GM12892 (cell line): ENCODE data around the gene CLIC4.

Experiments
- POLR2A ChIP-seq: IDR thresholded peaks from 2 replicates; pipeline ENCODE4 v1.6.1; 2011; ENCODE audit warnings: low read depth, low read length, control low read depth
- POLR2AphosphoS5 ChIP-seq: IDR thresholded peaks from 2 replicates; pipeline ENCODE4 v1.6.1; 2011; ENCODE audit warnings: low read depth, low read length, control low read depth
- TAF1 ChIP-seq: IDR thresholded peaks from 2 replicates; pipeline ENCODE4 v1.6.1; 2011; ENCODE audit warnings: low read depth, mild to moderate bottlenecking, control low read depth, low read length, borderline replicate concordance

DNA sequence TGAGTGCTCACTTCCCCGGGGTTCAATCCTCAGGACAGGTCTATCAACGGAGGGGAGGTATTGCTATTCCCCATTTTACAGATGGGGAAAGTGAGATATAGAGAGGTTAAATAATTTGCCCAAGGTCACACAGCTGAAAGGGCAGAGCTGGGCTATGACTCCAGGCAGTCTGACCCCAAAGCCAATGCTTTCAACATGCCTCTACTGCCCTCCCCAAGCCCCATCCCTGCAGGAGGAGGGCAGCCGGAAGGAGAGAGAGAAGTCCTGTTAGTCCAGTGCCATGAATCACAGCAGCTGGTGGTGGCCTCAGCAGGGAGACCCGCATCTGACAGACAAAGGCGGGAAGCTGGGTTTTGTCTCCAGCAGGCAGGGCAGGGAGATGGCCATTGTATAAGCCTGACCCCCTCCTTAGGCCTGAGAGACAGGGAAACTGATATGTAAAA, 20.0 kb upstream of the CLIC4 start:
- no peak for TF ChIP-seq POLR2AphosphoS5
- no peak for TF ChIP-seq POLR2A
- no peak for TF ChIP-seq TAF1
